NCI-H82 (cell line): Measurements from ENCODE around the gene SIRPG.

Experiments
- DNase-seq: peaks from one replicate; lab custom pipeline; 2025; lab: John Stamatoyannopoulos, UW

Gene SIRPG

DNA sequence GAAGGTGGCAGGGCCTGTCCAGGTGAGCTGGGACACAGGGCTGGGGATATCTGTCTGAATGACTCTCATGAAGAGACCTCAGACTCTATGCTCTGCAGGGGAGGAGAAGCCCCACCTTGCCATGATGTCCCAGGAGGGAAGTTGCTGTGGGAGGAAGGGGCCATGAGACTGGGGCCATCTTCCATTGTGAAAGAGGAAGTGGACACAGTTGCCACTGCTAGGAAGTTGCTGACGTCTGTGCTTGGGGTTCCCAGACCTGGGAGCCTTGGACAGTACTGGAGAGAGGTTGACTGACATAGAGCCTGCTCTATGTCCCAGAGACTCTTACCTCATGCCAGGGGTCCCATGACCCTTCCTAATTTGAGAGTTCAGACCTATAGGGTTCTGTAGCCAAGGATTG is 62.2 kb downstream of the SIRPG start:
- DNase-seq: no peak

- peak; percentile 10 for DNase-seq
Observed at GRCh38 chr20:1588533-1589460, 68.8 kb downstream of the SIRPG start.

DNA sequence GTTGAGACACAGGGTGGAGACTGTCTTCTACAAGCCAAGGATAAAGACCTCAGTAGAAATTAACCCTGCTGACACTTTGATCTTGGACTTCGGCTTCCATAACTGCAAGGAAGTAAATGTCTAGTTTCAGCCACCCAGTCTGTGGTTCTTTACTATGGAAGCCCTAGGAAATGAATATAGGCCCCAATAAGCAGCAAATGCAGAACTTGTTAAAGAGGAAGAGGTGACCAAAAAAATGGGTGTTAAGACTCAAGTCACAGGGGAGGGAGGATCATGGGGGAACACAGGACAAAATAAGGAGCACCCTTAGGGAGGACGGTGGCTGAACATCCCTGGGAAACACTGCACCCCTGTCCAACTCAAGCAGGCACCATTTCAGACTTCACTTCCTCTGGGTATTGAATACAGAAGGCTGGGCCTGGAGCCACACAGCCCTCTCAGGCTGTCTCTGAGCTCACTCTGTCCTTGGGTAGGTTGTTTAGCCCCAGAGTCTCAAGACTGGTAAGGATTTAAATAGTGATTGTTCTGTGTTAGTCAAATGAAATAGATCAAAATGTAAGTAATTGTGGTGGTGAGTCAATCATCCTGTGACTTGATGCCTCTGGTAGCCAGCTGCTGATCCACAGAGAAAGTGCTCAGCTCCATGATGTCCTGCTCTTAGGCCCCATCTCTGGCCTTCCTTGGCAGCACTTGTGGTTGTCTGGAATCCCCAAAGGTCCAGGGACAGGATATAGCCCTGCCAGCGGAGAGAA is 69.6 kb downstream of the SIRPG start:
- no peak for DNase-seq

DNA sequence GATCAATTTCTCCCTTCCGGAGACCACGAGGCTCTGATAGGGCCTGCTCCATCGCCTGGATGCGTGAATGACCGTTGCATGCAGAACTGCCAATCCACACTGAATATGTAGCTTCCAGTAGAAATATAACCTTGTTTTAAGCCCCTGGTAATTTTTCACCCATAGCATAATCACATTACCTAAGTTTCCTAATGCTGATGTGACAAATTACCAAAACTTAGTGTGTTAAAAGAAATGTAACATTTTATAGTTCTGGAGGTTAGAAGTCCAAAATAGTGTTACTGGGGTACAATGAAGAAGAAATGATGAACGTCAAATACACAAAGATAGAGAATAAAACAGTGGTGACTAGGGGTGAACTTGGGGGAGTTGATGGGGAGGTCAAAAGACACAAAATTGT is 78.1 kb downstream of the SIRPG start:
- DNase-seq: no peak
